ENCODE results near the gene ACAP2.

DNA sequence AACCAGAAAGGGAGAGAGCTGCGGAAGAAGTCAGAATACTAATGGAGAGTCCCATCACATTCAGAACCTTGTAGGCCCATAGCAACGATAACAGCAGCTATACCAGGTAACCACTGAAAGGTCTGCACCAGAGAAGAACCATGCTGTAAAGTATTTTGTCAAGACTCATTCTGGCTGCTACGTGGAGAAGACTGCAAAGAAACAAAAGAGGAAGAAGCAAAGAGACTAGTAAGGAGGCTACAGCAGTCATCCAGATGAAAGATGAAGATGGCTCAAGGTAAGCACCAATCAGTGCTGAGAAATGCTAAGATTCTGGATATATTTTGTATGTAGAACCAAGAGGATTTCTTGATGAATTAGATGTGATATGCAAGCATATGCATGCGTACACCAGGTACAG is 39.6 kb downstream of the ACAP2 start:
- TF ChIP-seq, protein P1, sequence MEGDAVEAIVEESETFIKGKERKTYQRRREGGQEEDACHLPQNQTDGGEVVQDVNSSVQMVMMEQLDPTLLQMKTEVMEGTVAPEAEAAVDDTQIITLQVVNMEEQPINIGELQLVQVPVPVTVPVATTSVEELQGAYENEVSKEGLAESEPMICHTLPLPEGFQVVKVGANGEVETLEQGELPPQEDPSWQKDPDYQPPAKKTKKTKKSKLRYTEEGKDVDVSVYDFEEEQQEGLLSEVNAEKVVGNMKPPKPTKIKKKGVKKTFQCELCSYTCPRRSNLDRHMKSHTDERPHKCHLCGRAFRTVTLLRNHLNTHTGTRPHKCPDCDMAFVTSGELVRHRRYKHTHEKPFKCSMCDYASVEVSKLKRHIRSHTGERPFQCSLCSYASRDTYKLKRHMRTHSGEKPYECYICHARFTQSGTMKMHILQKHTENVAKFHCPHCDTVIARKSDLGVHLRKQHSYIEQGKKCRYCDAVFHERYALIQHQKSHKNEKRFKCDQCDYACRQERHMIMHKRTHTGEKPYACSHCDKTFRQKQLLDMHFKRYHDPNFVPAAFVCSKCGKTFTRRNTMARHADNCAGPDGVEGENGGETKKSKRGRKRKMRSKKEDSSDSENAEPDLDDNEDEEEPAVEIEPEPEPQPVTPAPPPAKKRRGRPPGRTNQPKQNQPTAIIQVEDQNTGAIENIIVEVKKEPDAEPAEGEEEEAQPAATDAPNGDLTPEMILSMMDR (conservative IDR thresholded peaks at IDR 0.05; ENCODE audit: low read depth in 2 of 2), result no peak
- TF ChIP-seq ETS1 (IDR thresholded peaks at IDR 0.05) (no peak), EZH2 (IDR thresholded peaks at IDR 0.05; ENCODE audit: low read depth, unreplicated experiment) (no peak)
